GM10847 (cell line): ENCODE data around the gene ERGIC3.

Experiments used
- POLR2A ChIP-seq: IDR thresholded peaks from 2 replicates; pipeline ENCODE4 v1.6.1; 2011; ENCODE audit not compliant: insufficient read length; ENCODE audit errors: extremely low read depth

The ERGIC3 gene

DNA sequence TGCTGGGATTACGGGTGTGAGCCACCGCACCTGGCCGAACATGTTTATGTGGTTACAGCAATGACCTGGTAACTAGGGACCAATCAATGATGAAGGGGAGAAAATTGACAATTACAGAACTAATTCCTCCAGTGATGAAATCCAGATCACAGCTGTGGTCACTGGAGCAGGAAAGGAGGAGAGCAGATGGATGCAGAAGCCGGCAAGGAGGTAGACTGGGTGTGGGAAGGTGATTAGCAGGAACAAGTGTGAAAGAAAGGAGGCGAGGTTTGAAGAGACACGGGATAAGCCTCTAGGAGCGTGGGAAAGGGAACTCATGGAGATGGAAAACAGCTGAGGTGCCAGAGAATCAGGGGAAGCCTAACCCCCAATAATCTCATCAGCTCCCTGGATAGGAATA, 56.6 kb downstream of the ERGIC3 start:
- TF ChIP-seq POLR2A = no peak

DNA sequence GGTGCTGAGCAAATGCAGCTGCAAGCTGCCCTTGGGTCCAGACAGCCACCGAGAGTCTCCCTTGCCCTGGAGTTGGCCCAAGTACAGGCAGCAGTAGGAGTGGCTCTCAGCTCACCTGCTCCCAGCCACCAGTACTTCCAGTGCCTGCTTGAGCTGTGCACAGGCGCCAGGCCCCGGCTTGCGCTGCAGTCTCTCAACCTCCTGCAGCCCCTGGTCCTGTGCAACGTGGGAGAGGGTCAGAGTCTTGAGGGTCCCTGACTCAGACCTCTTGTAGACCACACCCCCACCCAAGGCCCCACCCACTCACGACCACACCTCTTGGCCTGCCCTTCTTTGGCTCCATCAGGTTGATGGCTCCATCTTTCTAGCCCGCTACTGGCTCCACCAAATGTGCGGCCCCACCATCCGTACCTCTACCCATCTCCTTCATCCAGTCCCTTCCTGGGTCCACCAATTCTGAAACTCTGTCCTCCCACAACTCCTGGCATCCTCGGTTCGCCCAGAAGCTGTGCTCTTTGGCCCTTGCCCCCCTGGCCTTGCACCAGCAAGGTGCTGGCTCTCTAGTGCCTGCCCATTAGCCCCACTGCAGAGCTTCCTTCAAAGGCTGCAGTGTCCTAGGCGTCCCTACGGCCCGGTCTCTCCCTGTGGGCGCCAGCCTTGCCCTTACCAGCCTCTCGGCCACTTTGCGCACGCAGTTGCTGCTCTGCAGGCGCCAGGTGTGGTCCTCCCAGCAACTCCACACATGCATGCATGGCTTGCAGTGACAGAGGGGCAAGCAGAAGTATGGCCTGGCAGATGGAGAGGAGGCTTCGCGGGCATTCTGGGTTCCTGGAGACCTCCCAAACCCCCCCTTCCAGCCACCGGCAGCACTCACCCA, 57.3 kb downstream of the ERGIC3 start:
- no peak for TF ChIP-seq POLR2A

DNA sequence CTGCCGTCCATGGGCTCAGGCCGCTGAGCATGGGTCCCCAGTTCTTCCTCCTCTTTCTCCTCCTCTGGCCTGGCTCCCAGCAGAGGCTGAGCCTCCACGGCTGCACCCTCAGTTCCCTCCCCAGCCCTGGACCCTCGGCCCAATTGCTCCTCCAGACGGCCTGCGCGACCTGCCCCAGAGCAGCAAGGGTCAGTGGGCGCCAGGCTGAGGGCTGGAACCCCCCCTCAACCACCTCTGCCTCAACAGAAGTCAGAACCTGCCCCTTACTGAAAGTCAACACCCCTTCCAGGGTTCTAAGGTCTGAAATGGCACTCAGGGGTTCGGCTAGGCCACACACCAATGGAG, 57.9 kb downstream of the ERGIC3 start:
- TF ChIP-seq POLR2A = no peak

DNA sequence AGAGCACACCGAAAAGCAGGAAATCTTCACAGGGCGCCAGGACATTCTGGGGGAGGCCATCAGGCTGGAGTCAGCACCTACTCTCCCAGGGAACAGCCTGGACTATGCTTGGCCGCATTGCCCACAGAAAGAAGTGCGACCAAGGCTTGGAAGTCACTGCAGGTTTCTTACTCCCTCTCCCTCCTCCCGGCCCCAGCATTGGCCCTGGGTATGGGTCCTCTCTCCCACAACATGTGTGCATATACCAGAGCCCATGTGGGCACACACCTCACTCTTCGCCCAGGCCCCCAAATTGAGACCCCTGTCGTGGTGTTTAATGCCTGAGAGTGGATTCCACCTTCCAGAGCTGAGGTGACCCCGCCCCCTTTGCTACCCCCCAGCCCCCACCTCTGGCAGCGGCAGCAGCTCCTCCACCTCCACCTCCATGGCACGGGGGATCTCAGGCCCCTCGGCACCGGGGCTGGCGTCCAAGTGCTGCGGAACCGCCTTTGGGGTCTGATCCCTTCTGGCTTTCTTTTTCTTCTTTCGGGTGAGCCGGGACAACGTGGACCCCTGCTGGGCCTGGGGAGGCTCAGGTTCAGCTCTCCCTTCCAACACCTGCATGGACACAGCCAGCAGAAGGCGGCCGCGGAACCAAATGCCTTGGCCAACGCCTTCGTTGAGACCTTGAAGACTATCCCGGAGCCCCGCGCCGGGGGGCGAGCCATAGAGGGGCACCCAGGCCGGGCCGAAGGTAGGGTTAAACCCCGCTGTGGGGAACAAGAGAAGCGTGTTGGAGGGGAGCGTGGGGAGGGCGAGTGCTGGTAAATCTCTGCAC, 58.5 kb downstream of the ERGIC3 start:
- no peak for TF ChIP-seq POLR2A

DNA sequence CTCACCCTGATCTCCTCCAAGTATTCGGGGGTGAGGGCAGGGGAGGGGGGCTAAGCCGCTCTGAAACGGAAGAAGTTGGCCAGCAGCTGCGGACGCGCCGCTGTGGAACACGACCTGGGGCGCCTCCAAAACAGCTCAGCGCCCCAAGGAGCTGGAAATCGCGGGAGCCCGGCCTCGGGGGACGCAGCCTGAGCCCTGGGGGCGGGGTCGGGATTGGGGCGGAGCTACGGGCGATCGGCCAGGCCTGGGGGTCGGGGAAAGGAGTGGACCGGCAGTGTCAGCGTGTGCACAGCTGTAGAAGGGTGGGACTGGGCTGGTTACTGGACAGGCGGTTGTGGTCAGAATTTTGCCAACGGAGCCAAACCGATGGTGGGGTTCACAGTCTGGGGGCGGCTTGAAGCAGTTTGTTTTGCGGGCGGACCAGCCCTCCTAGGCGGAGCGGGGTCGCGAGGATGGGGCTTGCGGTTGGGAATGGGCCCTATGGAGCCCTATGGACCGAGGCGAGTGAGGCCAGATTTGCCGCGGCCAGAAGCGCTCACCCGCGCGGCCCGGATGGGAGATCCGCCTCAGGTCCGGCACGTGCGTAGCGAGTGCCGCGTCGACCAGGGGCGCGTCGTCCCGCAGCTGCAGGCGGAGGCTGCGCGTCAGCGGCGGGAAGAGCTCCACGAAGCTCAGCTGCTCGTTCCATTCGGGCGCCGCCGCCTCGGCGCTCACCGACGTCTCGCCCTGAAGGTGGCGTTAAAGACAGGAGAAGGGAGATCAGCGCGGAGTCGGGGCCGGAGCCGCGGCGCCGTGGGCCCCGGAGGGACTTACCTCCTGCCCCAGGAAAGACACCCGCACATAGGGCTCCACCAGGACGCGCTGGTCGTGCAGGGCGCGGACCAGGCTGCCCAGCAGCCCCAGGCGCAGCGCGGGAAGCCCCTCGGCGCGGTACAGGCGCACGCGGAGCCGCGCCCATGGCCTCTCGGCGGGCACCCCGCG, 59.4 kb downstream of the ERGIC3 start:
- TF ChIP-seq POLR2A = no peak

DNA sequence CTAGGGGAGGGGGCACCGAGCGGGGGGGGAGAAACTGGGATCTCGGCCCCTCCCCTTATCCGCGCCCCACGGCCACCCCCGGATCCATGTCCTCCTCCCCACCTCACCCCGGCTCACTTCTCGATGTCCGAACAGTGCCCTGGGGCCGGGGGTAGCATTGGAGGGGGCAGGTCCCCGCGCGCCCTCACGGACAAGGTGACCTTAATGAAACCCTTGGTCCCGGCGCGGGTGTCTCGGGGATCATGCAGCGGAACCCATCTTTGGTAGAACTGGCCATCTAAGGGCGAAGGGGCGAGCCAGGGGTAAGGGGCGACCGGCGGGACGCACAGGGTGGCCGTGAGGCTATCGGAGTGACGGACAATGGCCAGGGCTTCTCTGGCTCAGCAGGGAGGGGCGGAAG, 60.1 kb downstream of the ERGIC3 start:
- no peak for TF ChIP-seq POLR2A

DNA sequence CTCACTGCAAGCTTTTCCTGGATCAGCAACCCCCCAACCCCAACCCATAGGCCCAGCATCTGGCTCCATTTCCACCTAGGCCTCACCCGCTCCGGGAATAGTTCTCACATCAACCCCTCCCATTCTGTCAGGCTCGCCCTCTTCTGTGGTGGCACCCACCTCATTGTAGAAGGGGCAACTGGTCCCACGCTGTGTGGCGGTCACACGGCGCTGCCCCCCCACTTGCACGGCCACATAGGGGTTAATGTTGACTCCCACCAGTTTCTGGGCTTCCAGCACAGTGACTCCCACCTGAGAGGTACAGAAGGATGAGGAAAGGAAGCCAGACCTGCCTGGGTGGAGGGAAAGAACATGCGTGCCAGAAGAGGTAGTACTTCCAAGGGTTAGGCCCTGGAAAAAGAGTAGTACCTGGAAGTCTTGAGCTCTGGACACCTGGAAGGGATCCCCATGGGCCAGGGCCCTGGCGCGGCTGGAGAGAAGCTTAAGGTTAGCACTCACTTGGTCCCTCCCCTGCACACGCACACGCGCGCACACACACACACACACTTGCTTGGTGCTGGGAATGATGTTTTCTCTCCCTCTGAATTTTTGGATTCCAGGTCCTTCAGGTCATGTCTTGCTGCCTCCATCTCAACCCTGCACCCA, 61.1 kb downstream of the ERGIC3 start:
- TF ChIP-seq POLR2A = no peak

DNA sequence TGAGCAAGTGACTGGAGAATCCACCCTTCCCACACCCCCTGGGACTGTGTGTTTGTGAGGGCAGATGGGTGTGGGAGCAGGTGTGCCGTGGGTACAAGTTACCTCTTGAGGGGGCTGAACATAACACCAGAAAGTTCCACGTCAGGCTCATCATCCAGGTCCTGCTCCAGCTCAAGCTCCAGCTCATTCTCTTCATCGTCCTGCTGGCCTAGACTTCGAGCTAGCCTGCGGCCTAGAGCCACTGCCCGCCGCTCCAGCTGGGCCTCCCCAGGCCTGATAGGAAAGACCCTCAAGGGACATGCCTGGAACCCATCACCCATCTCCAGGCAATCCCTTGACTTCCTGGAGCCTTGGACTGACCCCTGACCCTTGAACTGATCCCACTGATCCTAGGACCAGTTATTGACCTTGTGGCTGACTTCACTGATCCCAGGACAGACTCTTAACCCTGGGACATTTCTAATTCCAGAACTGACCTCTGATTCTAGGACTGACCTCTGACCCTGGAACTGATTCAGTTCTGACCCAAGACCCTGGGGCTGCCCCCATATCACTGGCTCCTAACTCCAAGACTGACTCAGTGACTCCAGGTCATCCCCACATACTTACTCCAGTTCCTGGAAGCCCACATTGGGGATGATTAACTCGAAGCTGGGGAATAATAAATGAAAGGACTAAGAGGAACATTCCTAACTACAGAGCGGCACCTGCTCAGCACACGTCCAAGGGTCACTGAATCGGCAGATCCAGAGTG, 62.0 kb downstream of the ERGIC3 start:
- no peak for TF ChIP-seq POLR2A

DNA sequence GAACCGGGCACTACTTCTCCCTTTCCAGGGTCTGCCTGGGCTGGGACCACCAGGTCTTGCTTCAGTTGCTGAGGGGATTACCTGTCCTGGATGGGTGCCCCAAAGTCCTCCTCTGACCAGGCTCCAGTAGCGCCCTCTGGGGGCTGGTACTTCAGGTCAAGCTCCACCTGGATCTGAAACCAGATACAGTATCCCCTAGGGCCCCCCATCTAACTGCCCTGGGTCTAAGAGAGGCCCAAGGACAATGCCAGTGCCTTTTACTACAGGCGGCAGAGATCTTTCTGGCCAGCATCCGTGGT, 62.5 kb downstream of the ERGIC3 start:
- TF ChIP-seq POLR2A = no peak

DNA sequence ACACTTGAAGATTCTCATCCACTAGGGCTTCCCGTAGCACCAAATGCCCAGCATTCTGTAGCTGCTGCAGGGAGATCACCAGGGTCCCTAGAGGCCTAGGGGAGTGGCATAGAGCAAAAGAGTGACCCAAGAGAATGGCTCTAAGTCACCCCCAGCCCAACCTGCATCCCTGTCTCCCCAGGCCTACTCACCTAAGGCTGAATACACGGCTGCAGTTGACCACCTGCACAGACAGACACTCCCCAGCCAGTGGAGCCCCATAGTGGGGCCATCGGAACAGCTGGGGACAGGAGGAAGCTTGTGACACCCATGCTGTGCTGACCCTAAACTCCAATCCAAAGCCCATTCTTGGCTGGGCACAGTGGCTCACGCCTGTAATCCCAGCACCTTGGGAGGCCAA, 64.2 kb downstream of the ERGIC3 start:
- no peak for TF ChIP-seq POLR2A
